NCI-H2171 treated with DMSO at 0.1 percent for 48 hours (cell line): ENCODE data around the gene CTSD.

ENCODE experiments used
- DNase-seq: peaks from one replicate; lab custom pipeline; 2025; lab: John Stamatoyannopoulos, UW

CTSD gene

GRCh38 chr11:1744891-1745700 lies 18.6 kb downstream of the CTSD start:
- DNase-seq: no peak

- DNase-seq: no peak
Measured at GRCh38 chr11:1744137-1744886, 19.4 kb downstream of the CTSD start.

GRCh38 chr11:1743585-1744136 lies 20.1 kb downstream of the CTSD start:
- no peak for DNase-seq

GRCh38 chr11:1742869-1743584 lies 20.7 kb downstream of the CTSD start:
- DNase-seq: no peak

GRCh38 chr11:1742371-1742770 lies 21.4 kb downstream of the CTSD start:
- DNase-seq: no peak

- no peak for DNase-seq
Measured at GRCh38 chr11:1741741-1742140, 22.0 kb downstream of the CTSD start.

GRCh38 chr11:1740786-1741530 lies 22.8 kb downstream of the CTSD start:
- DNase-seq: no peak

- no peak for DNase-seq
Measured at GRCh38 chr11:1739576-1739975, 24.2 kb downstream of the CTSD start.

GRCh38 chr11:1738380-1738779 lies 25.3 kb downstream of the CTSD start:
- DNase-seq: no peak

GRCh38 chr11:1737080-1737757 lies 26.5 kb downstream of the CTSD start:
- DNase-seq: no peak

- no peak for DNase-seq
Measured at GRCh38 chr11:1736447-1736992, 27.2 kb downstream of the CTSD start.

GRCh38 chr11:1735271-1735670 lies 28.5 kb downstream of the CTSD start:
- no peak for DNase-seq

GRCh38 chr11:1734641-1735081 lies 29.1 kb downstream of the CTSD start:
- DNase-seq: no peak

- DNase-seq: no peak
Measured at GRCh38 chr11:1733716-1734640, 29.7 kb downstream of the CTSD start.

GRCh38 chr11:1733009-1733715 lies 30.6 kb downstream of the CTSD start:
- DNase-seq: no peak

GRCh38 chr11:1732418-1733008 lies 31.2 kb downstream of the CTSD start:
- no peak for DNase-seq

- no peak for DNase-seq
Measured at GRCh38 chr11:1731451-1732059, 32.2 kb downstream of the CTSD start.

GRCh38 chr11:1730059-1730629 lies 33.6 kb downstream of the CTSD start:
- no peak for DNase-seq
